Rectal smooth muscle tissue (tissue), 1 donor: ENCODE measurements around the gene ATF1.
"Not testable (repeated sequence)": the region's sequence is repeated elsewhere in the genome, so short reads cannot be mapped to it uniquely, and the experiment has no call there.

ENCODE experiments used
- H3K27ac ChIP-seq: one replicate; pipeline ENCODE4 v1.7.0; 2013; ENCODE audit warnings: low read depth, low read length, inconsistent platforms
- H3K27me3 ChIP-seq: one replicate; pipeline ENCODE4 v1.7.0; 2013; ENCODE audit warnings: low read length; ENCODE audit not compliant: control insufficient read depth, insufficient read depth
- H3K36me3 ChIP-seq: one replicate; pipeline ENCODE4 v1.7.0; 2013; ENCODE audit warnings: low read length; ENCODE audit not compliant: control insufficient read depth, insufficient read depth
- H3K4me1 ChIP-seq: one replicate; pipeline ENCODE4 v1.7.0; 2013; ENCODE audit warnings: low read length; ENCODE audit not compliant: control insufficient read depth, insufficient read depth
- H3K4me3 ChIP-seq: one replicate; pipeline ENCODE4 v1.7.0; 2013; ENCODE audit warnings: low read length
- H3K9ac ChIP-seq: one replicate; pipeline ENCODE4 v1.7.0; 2013; ENCODE audit warnings: low read length

The ATF1 gene

DNA sequence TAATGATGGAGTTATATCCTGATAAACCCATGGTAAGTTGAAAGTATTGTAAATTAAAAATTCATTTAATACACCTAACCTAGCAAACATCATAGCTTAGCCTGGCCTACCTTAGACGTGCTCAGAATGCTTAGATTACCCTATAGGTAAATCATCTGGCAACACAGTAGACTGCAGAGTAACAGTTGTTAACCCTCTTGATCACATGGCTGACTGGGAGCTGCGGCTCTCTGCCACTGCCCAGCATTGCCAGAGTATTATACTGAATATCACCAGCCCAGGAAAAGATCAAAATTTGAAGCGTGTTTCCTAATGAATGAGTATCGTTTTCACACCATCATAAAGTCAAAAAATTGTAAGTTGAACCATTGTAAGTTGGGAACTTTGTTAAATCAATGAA is 61.0 kb downstream of the ATF1 start:
- Histone ChIP-seq H3K27ac (peak overlapping the region; percentile 5), H3K4me3 (no peak overlapping the region), H3K36me3 (no peaks in the 10 kb centered on the region), H3K4me1 (peaks cover 6% of the 10 kb centered on the region), H3K9ac (no peak overlapping the region), H3K27me3 (no peaks in the 10 kb centered on the region)

DNA sequence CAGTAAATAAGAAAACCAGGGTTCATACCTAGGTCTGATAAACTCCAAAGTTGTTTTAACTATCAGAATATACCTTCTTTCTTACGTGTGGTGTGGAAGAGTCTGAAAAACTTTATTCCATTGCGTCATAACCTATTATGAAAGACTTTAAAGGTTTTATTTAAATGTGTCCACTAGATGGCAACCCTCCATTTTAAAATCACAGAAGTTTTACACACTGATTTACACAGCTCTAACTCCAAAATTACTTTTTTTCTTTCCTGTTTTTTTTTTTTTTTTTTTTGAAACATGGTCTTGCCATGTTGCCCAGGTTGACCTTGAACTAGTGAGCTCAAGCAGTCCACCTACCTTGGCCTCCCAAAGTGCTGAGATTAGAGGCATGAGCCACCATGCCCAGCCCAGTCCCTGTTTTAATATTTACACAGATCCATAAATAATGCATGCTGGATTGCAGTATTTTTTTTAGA is 61.5 kb downstream of the ATF1 start:
- Histone ChIP-seq H3K27ac (peak overlapping the region; percentile 5), H3K4me3 (no peak overlapping the region), H3K4me1 (peaks cover 6% of the 10 kb centered on the region), H3K27me3 (no peaks in the 10 kb centered on the region), H3K9ac (no peak overlapping the region), H3K36me3 (no peaks in the 10 kb centered on the region)

DNA sequence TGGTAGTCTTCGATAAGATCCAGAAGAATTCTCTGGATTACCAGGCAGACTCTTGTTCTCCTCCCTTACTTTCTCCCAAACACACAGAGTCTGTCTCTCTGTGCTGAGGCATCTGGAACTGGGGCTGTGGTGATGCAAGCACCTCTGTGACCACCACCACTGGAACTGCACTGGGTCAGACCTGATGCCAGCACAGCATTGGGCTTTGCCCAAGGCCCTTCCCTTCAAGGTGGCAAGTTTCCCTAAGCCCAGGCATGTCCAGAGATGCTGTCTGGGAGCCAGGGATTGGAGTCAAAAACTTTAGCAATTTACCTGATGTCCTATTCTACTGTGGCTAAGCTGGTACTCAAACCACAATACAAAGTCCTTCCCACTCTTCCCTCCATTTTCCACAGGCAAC is 64.2 kb downstream of the ATF1 start:
- no peak overlapping the region for H3K9ac ChIP-seq
- no peaks in the 10 kb centered on the region for H3K36me3 ChIP-seq
- no peaks in the 10 kb centered on the region for H3K27me3 ChIP-seq
- H3K27ac ChIP-seq: no peak overlapping the region
- H3K4me3 ChIP-seq: no peak overlapping the region
- peaks cover 6% of the 10 kb centered on the region for H3K4me1 ChIP-seq

DNA sequence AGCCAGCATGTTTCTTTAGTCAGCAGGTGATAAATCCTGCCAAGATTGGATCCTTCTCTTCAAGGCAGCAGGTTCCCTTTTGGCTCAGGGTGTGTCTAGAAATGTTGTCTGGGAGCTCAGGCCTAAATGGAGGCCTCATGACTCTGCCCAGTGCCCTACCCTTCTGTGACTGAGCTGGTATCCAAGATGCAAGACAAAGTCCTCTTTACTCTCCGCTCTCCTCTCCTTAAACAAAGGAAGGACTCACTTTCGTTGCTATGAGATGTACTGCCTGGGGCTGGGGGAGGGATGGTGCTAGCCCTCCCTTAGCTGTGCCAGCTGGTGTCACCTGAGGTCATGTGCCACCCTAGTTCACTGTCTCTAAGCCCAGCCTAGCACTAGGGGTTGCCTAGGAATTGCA is 65.0 kb downstream of the ATF1 start:
- Histone ChIP-seq H3K36me3 (no peaks in the 10 kb centered on the region), H3K4me1 (peaks cover 6% of the 10 kb centered on the region), H3K27me3 (no peaks in the 10 kb centered on the region), H3K27ac (no peak overlapping the region), H3K4me3 (no peak overlapping the region), H3K9ac (no peak overlapping the region)

DNA sequence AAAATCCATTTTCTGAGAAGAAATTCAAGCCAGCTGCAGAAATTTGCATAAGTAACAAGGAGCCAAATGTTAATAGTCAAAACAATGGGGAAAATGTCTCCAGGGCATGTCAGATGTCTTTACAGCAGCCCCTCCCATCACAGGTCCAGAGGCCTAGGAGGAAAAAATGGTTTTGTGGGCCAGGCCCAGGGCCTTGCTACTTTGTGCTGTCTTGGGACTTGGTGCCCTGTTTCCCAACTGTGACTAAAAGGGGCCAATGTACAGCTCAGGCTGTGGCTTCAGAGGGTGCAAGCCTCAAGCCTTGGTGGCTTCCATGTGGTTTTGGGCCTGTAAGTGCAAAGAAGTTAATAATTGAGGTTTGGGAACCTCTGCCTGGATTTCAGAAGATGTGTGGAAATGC is 69.9 kb downstream of the ATF1 start:
- H3K27ac ChIP-seq, H3K4me1 ChIP-seq, H3K27me3 ChIP-seq: not testable (repeated sequence)

DNA sequence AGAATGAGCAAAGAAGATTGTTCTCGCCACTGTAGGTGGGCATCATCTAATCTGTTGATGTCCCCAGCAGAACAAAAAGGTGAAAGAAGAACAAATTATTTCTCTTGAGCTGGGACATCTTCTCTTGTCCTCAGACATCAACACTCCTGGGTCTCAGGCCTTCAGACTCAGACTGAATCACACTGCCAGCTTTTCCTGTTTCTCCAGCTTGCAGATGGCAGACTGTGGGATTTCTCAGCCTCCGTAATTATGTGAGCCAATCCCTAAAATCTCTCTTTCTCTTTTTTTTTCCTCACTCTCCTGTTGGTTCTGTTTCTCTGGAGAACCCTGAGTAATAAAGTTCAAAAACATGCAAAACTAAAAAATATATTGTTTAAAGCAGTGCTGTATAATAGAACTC is 75.1 kb downstream of the ATF1 start:
- Histone ChIP-seq H3K36me3 (no peaks in the 10 kb centered on the region), H3K27me3 (peaks cover 2% of the 10 kb centered on the region), H3K4me3 (no peak overlapping the region), H3K27ac (no peak overlapping the region), H3K4me1 (no peaks in the 10 kb centered on the region), H3K9ac (no peak overlapping the region)

More for the DNA sequence above, 69.9 kb downstream of the ATF1 start:
- H3K9ac ChIP-seq, H3K4me3 ChIP-seq, H3K36me3 ChIP-seq: not testable (repeated sequence)

DNA sequence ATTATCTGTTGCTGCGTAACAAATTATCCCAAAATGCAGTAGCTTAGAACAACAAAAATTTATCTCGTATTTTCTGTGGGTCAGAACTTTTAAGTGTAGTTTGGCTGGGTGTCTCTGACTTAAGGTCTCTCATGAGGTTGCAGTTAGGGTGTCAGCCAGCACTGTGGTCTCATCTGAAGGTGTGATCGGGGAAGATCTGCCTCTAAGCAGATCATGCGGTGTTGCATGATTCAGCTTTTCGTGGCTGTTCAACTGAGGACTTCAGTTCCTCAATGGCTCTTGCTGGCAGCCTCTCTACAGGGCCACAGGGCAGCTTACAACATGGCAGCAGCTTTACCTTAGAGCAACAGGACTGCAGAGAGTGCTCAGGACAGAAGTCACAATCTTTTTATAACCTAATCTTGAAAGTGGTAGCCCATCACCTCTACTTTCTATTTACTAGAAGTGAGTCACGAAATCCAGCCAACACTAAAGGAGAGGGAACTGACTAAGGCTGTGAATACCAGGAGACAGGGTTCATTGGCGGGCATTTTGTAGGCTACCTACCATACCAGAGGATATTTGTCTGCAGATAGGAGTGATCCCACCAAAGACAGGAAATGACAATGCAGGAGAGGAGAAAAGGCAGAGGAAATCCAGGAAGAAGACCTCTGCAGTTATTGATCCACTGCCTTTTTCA is 77.0 kb downstream of the ATF1 start:
- Histone ChIP-seq H3K36me3 (no peaks in the 10 kb centered on the region), H3K4me1 (no peaks in the 10 kb centered on the region), H3K27me3 (peaks cover 2% of the 10 kb centered on the region), H3K9ac (no peak overlapping the region), H3K27ac (no peak overlapping the region), H3K4me3 (no peak overlapping the region)

DNA sequence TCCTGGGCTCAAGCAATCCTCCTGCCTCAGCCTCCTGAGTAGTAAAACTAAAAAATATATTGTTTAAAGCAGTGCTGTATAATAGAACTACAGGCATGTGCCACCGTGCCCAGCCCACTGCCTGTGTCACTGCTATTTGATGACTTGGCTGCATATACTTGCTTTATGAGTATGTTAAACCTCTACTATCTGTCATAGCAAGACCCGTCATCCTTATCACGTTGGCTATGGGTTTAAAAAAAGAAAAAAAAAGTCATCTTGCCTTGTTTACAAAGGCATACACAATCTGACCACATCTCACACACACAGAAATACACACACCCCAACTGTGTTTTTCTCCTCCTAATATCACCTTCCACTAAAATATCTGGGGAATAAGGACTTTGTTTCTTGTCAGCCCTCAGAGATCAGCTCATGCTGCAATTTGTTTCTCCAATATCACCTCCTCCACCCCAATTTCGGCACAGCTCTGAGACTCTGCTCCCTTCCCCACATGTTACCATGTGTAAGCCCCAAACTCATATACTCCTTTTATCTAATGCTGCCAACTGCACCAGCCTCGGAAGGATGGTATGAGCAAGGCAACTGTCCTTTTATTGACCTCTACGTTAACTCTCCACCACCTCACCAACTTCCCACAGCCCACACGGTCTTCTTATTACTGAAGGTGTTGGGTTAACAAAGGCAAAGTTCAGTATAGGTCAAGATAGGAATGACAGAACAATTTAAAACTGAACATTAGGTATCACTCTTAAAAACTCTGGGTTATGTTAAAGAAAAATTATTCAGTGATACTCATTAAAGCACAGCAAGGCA is 78.0 kb downstream of the ATF1 start:
- no peak overlapping the region for H3K4me3 ChIP-seq
- H3K36me3 ChIP-seq: no peaks in the 10 kb centered on the region
- H3K27ac ChIP-seq: no peak overlapping the region
- no peak overlapping the region for H3K9ac ChIP-seq
- no peaks in the 10 kb centered on the region for H3K4me1 ChIP-seq
- H3K27me3 ChIP-seq: peaks cover 2% of the 10 kb centered on the region

DNA sequence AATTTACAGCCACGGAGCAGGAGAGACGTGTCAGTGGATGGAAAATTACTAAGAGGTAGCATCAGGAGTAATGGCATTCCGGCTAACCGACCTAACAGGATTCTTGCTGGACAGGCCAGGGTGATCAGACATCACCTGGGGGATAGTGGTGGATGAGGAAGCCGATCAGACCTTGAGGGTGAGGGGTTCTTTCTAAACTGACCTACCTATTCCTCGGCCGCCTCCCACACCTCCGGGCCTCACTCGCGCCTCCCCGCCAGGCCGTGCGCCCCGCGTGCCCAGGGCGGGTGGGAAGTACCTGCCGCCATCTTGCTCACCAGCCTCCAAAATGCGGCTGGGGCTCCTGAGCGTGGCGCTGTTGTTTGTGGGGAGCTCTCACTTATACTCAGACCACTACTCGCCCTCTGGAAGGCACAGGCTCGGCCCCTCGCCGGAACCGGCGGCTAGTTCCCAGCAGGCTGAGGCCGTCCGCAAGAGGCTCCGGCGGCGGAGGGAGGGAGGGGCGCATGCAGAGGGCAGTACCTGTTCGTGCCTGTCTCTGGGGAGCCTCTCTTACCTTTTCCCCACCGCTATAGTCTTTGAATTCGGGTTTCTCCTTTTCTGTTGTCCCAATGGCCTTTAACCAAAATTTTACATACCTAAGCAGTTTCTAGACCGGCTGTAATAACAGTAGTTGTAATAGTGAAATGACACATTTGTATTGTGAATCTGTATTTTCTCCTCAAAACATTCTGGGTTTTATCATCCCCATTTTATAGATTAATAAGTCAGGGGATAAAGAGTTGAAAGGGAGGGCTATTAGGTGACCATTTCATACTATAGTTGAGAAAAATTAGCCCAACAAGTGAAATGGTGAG is 79.0 kb downstream of the ATF1 start, which contains the start of gene TMPRSS12:
TMPRSS12 (plus strand) TSS at position 290 of the 857 bp plus-strand sequence; CDS start at position 329, 39 bp downstream.
- no peaks in the 10 kb centered on the region for H3K4me1 ChIP-seq
- no peaks in the 10 kb centered on the region for H3K36me3 ChIP-seq
- H3K4me3 ChIP-seq: peak within 1 kb of the TSS; percentile 10
- H3K9ac ChIP-seq: no peak within 1 kb of the TSS
- peaks cover 2% of the 10 kb centered on the region for H3K27me3 ChIP-seq
- no peak within 1 kb of the TSS for H3K27ac ChIP-seq

DNA sequence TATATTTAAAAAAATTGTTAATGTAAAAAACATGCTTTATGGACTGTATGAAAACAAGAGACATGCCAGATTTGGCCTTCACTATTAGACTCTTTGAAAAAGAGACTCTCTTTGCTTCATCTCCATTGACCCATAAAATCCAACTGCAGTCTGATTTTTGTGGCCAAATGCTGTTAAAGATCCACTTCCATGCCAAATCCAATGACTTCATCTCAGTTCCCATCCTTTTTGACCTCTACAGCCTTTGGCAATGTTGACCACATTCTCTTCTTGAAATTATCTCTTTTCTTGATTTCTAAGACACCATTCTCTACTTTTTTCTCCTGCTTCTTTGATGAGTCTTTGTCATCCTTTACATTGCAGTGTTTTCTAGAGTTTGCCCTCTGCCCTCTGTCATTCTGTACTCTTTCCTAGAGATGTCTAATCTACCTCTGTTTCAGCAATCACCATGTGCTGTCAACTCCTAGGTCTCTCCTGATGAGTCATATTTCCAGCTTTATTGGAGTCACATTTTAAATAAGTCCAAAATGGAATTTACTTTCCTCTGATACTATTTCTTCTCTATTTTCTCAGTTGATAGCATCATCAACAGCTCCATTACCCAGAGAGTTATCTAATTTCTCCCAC is 81.2 kb downstream of the ATF1 start:
- Histone ChIP-seq H3K4me3 (no peak overlapping the region), H3K4me1 (no peaks in the 10 kb centered on the region), H3K27ac (no peak overlapping the region), H3K27me3 (no peaks in the 10 kb centered on the region), H3K36me3 (no peaks in the 10 kb centered on the region), H3K9ac (no peak overlapping the region)

DNA sequence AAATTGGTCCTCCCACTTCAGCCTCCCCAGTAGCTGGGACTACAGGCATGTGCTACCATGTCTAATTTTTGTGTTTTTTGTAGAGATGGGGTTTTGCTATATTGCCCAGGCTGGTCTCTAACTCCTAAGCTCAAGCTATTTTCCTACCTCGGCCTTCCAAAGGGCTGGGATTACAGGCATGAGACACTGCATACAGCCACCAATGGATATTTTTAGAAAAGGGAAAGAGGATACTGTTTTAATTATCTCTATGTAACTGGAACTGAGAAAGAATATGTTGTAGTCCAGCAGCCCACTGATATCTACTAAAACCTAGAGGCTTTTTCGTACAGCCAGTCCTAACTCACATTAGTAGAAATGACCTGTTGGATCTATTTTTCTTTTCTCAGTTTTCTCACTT is 85.1 kb downstream of the ATF1 start:
- H3K4me1 ChIP-seq: no peaks in the 10 kb centered on the region
- no peak overlapping the region for H3K27ac ChIP-seq
- no peaks in the 10 kb centered on the region for H3K36me3 ChIP-seq
- H3K9ac ChIP-seq: no peak overlapping the region
- no peaks in the 10 kb centered on the region for H3K27me3 ChIP-seq
- H3K4me3 ChIP-seq: no peak overlapping the region

DNA sequence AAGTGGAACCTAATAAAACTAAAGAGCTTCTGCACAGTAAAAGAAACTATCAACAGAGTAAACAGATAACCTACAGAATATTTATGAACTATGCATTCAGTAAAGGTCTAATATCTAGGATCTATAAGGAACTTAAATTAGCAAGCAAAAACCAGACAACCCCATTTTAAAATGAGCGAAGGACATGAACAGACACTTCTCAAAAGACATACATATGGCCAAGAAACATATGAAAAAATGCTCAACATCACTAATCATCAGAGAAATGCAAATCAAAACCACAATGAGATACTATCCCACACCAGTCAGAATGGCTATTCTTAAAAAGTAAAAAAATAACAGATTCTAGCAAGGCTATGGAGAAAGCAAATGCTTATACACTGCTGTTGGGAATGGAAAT is 91.3 kb downstream of the ATF1 start:
- not testable (repeated sequence) for H3K4me3 ChIP-seq, H3K4me1 ChIP-seq, H3K27ac ChIP-seq, H3K27me3 ChIP-seq, H3K36me3 ChIP-seq, H3K9ac ChIP-seq
